NCI-H510A (cell line): ENCODE data around the gene PBXIP1.
A peak's percentile ranks its signal among the peaks of the same experiment; 100 is the strongest.

Experiments
- DNase-seq: peaks from one replicate; lab custom pipeline; 2025; lab: John Stamatoyannopoulos, UW

Gene PBXIP1

GRCh38 chr1:154956544-154956941 is 644 bp upstream of the PBXIP1 start:
- DNase-seq, result no peak

GRCh38 chr1:154955039-154955717 is 721 bp downstream of the PBXIP1 start:
- DNase-seq, result peak; percentile 73

- DNase-seq, result no peak
These were observed 1.4 kb downstream of the PBXIP1 start for GRCh38 chr1:154954541-154954940.

GRCh38 chr1:154953611-154954038 is 2.3 kb downstream of the PBXIP1 start:
- no peak for DNase-seq

GRCh38 chr1:154952664-154953063 is 3.2 kb downstream of the PBXIP1 start:
- no peak for DNase-seq

- no peak for DNase-seq
These were observed 3.8 kb downstream of the PBXIP1 start for GRCh38 chr1:154951901-154952657.

- no peak for DNase-seq
These were observed 7.8 kb downstream of the PBXIP1 start for GRCh38 chr1:154948079-154948478.

- no peak for DNase-seq
These were observed 9.7 kb downstream of the PBXIP1 start for GRCh38 chr1:154945962-154946850.

- DNase-seq, result no peak
These were observed 10.5 kb downstream of the PBXIP1 start for GRCh38 chr1:154945160-154945961.

- no peak for DNase-seq
These were observed 11.3 kb downstream of the PBXIP1 start for GRCh38 chr1:154944401-154945159.

GRCh38 chr1:154943649-154944400 is 12.1 kb downstream of the PBXIP1 start:
- no peak for DNase-seq

GRCh38 chr1:154941333-154942013 is 14.4 kb downstream of the PBXIP1 start:
- DNase-seq, result no peak

GRCh38 chr1:154940651-154941194 is 15.2 kb downstream of the PBXIP1 start:
- no peak for DNase-seq

GRCh38 chr1:154940213-154940560 is 15.7 kb downstream of the PBXIP1 start:
- DNase-seq, result no peak

- no peak for DNase-seq
These were observed 17.1 kb downstream of the PBXIP1 start for GRCh38 chr1:154938604-154939399.

GRCh38 chr1:154937988-154938386 is 17.9 kb downstream of the PBXIP1 start:
- no peak for DNase-seq

GRCh38 chr1:154937085-154937987 is 18.6 kb downstream of the PBXIP1 start:
- DNase-seq, result peak; percentile 86
